Measurements from ENCODE around the gene HOXA4. TPM values are rescaled to one million over a fixed set of nuclear protein-coding genes. Genes with fewer than 3 reads are reported as not detected.
A peak's percentile ranks its signal among the peaks of the same experiment; 100 is the strongest.

HOXA4 gene
- 5.3 and 5.6 TPM in 2 replicates for total RNA-seq (2014; rRNA removed; shearing (Covaris generic))

- no peaks in the 10 kb centered on the region for H3K36me3 ChIP-seq
- H3K4me3 ChIP-seq = peak within 1 kb of the TSS; percentile 71
- no peaks in the 10 kb centered on the region for H3K27me3 ChIP-seq
- peak; percentile 90 to 92 for DNase-seq
- no peaks in the 10 kb centered on the region for H3K9me3 ChIP-seq (replicated peaks)
- peak within 1 kb of the TSS; percentile 73 for H3K27ac ChIP-seq
- H3K4me1 ChIP-seq = peaks cover 25% of the 10 kb centered on the region
Observed at GRCh38 chr7:27130540-27131389, at the start of gene HOXA4. Gene HOXA4 (minus strand): TSS chr7:27130757. CDS start chr7:27130733, 24 bp downstream.

GRCh38 chr7:27179503-27180430, 49.2 kb upstream of the HOXA4 start:
- Histone ChIP-seq H3K36me3 (no peaks in the 10 kb centered on the region), H3K4me1 (no peaks in the 10 kb centered on the region), H3K27ac (no peak overlapping the region), H3K9me3 (replicated peaks) (no peaks in the 10 kb centered on the region), H3K4me3 (no peak overlapping the region), H3K27me3 (0 out of 2 replicates have a peak, but pooled peaks cover 5% of the 10 kb centered on the region)
- DNase-seq = no peak

GRCh38 chr7:27179030-27179429, 48.5 kb upstream of the HOXA4 start:
- Histone ChIP-seq H3K27ac (no peak overlapping the region), H3K4me1 (no peaks in the 10 kb centered on the region)
- DNase-seq = no peak

GRCh38 chr7:27178366-27178765, 47.8 kb upstream of the HOXA4 start:
- Histone ChIP-seq H3K27me3 (0 out of 2 replicates have a peak, but pooled peaks cover 5% of the 10 kb centered on the region), H3K4me1 (no peaks in the 10 kb centered on the region), H3K36me3 (no peaks in the 10 kb centered on the region), H3K27ac (no peak overlapping the region), H3K4me3 (no peak overlapping the region), H3K9me3 (replicated peaks) (no peaks in the 10 kb centered on the region)
- no peak for DNase-seq

More at GRCh38 chr7:27179030-27179429, 48.5 kb upstream of the HOXA4 start:
- Histone ChIP-seq H3K4me3 (no peak overlapping the region), H3K36me3 (no peaks in the 10 kb centered on the region), H3K9me3 (replicated peaks) (no peaks in the 10 kb centered on the region), H3K27me3 (0 out of 2 replicates have a peak, but pooled peaks cover 5% of the 10 kb centered on the region)

GRCh38 chr7:27177795-27178320, 47.3 kb upstream of the HOXA4 start:
- Histone ChIP-seq H3K27ac (no peak overlapping the region), H3K27me3 (0 out of 2 replicates have a peak, but pooled peaks cover 5% of the 10 kb centered on the region), H3K36me3 (no peaks in the 10 kb centered on the region), H3K9me3 (replicated peaks) (no peaks in the 10 kb centered on the region), H3K4me3 (no peak overlapping the region), H3K4me1 (no peaks in the 10 kb centered on the region)
- no peak for DNase-seq

- H3K27me3 ChIP-seq = 0 out of 2 replicates have a peak, but pooled peaks cover 5% of the 10 kb centered on the region
- peaks cover 2% of the 10 kb centered on the region for H3K4me1 ChIP-seq
Observed at GRCh38 chr7:27176962-27177794, 46.6 kb upstream of the HOXA4 start.

GRCh38 chr7:27176524-27176845, 45.9 kb upstream of the HOXA4 start:
- Histone ChIP-seq H3K36me3 (no peaks in the 10 kb centered on the region; the same call in 1 of the 2 replicates), H3K9me3 (replicated peaks) (no peaks in the 10 kb centered on the region), H3K27ac (no peak overlapping the region), H3K27me3 (0 out of 2 replicates have a peak, but pooled peaks cover 5% of the 10 kb centered on the region), H3K4me3 (no peak overlapping the region), H3K4me1 (peaks cover 7% of the 10 kb centered on the region)
- no peak for DNase-seq

More at GRCh38 chr7:27176962-27177794, 46.6 kb upstream of the HOXA4 start:
- DNase-seq = no peak
- Histone ChIP-seq H3K4me3 (no peak overlapping the region), H3K9me3 (replicated peaks) (no peaks in the 10 kb centered on the region), H3K36me3 (no peaks in the 10 kb centered on the region), H3K27ac (no peak overlapping the region)

- no peak for DNase-seq
- 0 out of 2 replicates have a peak, but pooled peaks cover 5% of the 10 kb centered on the region for H3K27me3 ChIP-seq
- H3K4me1 ChIP-seq = peaks cover 8% of the 10 kb centered on the region
- peaks cover 5% of the 10 kb centered on the region; the same call in 1 of the 2 replicates for H3K36me3 ChIP-seq
- H3K4me3 ChIP-seq = no peak overlapping the region
- no peak overlapping the region for H3K27ac ChIP-seq
- no peaks in the 10 kb centered on the region for H3K9me3 ChIP-seq (replicated peaks)
Observed at GRCh38 chr7:27175626-27176523, 45.3 kb upstream of the HOXA4 start.

- Histone ChIP-seq H3K27me3 (0 out of 2 replicates have a peak, but pooled peaks cover 5% of the 10 kb centered on the region), H3K4me1 (peaks cover 8% of the 10 kb centered on the region), H3K9me3 (replicated peaks) (no peaks in the 10 kb centered on the region), H3K27ac (no peak overlapping the region), H3K36me3 (peaks cover 5% of the 10 kb centered on the region; the same call in 1 of the 2 replicates), H3K4me3 (no peak overlapping the region)
- no peak for DNase-seq
Observed at GRCh38 chr7:27174874-27175625, 44.5 kb upstream of the HOXA4 start.

- Histone ChIP-seq H3K27ac (peak within 1 kb of the TSS; percentile 82), H3K4me3 (peak within 1 kb of the TSS; percentile 84), H3K4me1 (peaks cover 8% of the 10 kb centered on the region), H3K27me3 (0 out of 2 replicates have a peak, but pooled peaks cover 5% of the 10 kb centered on the region), H3K9me3 (replicated peaks) (no peaks in the 10 kb centered on the region), H3K36me3 (peaks cover 5% of the 10 kb centered on the region; the same call in 1 of the 2 replicates)
- DNase-seq = peak in 1 of 2 experiments; percentile 40
Observed at GRCh38 chr7:27173956-27174873, 43.7 kb upstream of the HOXA4 start, which contains the start of gene HOXA10. Gene HOXA10 (minus strand): TSS chr7:27174320. CDS start chr7:27174306, 14 bp downstream.

GRCh38 chr7:27173511-27173955, 43.0 kb upstream of the HOXA4 start:
- H3K27me3 ChIP-seq = 0 out of 2 replicates have a peak, but pooled peaks cover 5% of the 10 kb centered on the region
- DNase-seq = peak in 1 of 2 experiments; percentile 46
- peaks cover 5% of the 10 kb centered on the region; the same call in 1 of the 2 replicates for H3K36me3 ChIP-seq
- no peaks in the 10 kb centered on the region for H3K9me3 ChIP-seq (replicated peaks)
- H3K4me1 ChIP-seq = peaks cover 8% of the 10 kb centered on the region
- peak overlapping the region; percentile 84 for H3K4me3 ChIP-seq
- H3K27ac ChIP-seq = peak overlapping the region; percentile 82
